ENCODE measurements around the gene SLC39A6. TPM values are rescaled to one million over a fixed set of nuclear protein-coding genes. Genes with fewer than 3 reads are reported as not detected.
A peak's percentile ranks its signal among the peaks of the same experiment; 100 is the strongest.

SLC39A6 gene
- total RNA-seq, 1 experiment from 2014 or later, result 33.9 TPM

- H3K4me1 Mint-ChIP-seq, result no peaks in the 10 kb centered on the region
- H3K9me3 Mint-ChIP-seq, result peaks cover 0 to 4% of the 10 kb centered on the region in 2 experiments; a peak in 1 of 5 replicates
- no peak overlapping the region for H3K18ac ChIP-seq (ENCODE audit: insufficient read length, low read depth, low read length)
- no peak overlapping the region for H4K91ac ChIP-seq (ENCODE audit: insufficient read length, low read depth, low read length)
- H2BK120ac ChIP-seq (ENCODE audit: low read depth, low read length, poor library complexity, severe bottlenecking), result no peak overlapping the region
- H2BK15ac ChIP-seq (ENCODE audit: low read depth, low read length), result no peak overlapping the region
- no peak overlapping the region for H2AFZ ChIP-seq (ENCODE audit: low read length)
- H3T11ph ChIP-seq (ENCODE audit: low read length), result no peak overlapping the region
- H3K79me1 ChIP-seq (ENCODE audit: insufficient read depth, low read depth, low read length, poor library complexity, severe bottlenecking), result no peaks in the 10 kb centered on the region
- no peaks in the 10 kb centered on the region for H3K79me2 ChIP-seq (ENCODE audit: insufficient read depth, low read length)
- no peaks in the 10 kb centered on the region for H3K27me3 ChIP-seq (ENCODE audit: insufficient read depth, low read length)
- H3K36me3 Mint-ChIP-seq (ENCODE audit: insufficient read depth in 1 of 3, low read depth in 3 of 3), result no peaks in the 10 kb centered on the region; a peak in 1 of 7 replicates
- H2BK20ac ChIP-seq (ENCODE audit: low read depth, low read length, poor library complexity, severe bottlenecking), result no peak overlapping the region
- H4K8ac ChIP-seq (replicated peaks; ENCODE audit: insufficient read length, low read depth, low read length), result no peak overlapping the region
- H3K56ac ChIP-seq (ENCODE audit: insufficient read length, low read depth, low read length), result no peak overlapping the region
- H3K23ac ChIP-seq (ENCODE audit: insufficient read length, low read depth, low read length), result no peak overlapping the region
- H3K4me2 ChIP-seq (ENCODE audit: insufficient read depth, insufficient read length, low read length), result no peak overlapping the region
- no peak overlapping the region for H2BK12ac ChIP-seq (ENCODE audit: insufficient read length, low read depth, low read length)
- no peak overlapping the region for H3K27ac ChIP-seq (ENCODE audit: insufficient read length, low read depth, low read length)
- no peaks in the 10 kb centered on the region for H4K20me1 ChIP-seq (ENCODE audit: control insufficient read depth, insufficient read depth, insufficient read length)
- no peak overlapping the region for H3K27ac Mint-ChIP-seq
- no peaks in the 10 kb centered on the region for H3K4me1 ChIP-seq (ENCODE audit: insufficient read depth, low read length)
- no peak overlapping the region for H3K4ac ChIP-seq (ENCODE audit: low read depth, low read length)
- no peak overlapping the region for H4K5ac ChIP-seq (ENCODE audit: insufficient read length, low read depth, low read length)
- no peak overlapping the region for H2BK5ac ChIP-seq (ENCODE audit: insufficient read length, low read length)
- H3K23me2 ChIP-seq (ENCODE audit: insufficient read length, low read depth, low read length, poor library complexity, severe bottlenecking), result no peaks in the 10 kb centered on the region
- no peaks in the 10 kb centered on the region for H3K9me3 ChIP-seq (ENCODE audit: control insufficient read depth, low read depth, low read length)
- peak; percentile 77 for TF ChIP-seq CTCF (conservative IDR thresholded peaks at IDR 0.05)
- no peak overlapping the region for H3K14ac ChIP-seq (ENCODE audit: insufficient read depth, low read length)
- no peak overlapping the region for H2AK5ac ChIP-seq (ENCODE audit: insufficient read length, low read length)
- no peak overlapping the region for H3K9ac ChIP-seq (ENCODE audit: extremely low read depth, insufficient read length, low read length)
- H3K27me3 Mint-ChIP-seq (ENCODE audit: low read depth), result no peaks in the 10 kb centered on the region
- H3K4me3 Mint-ChIP-seq, result no peak overlapping the region
- DNase-seq, result no peak
- no CpG with 5 or more reads among the region's 1 CpG for WGBS (ENCODE audit: extremely low coverage, insufficient read length, low lambda C conversion rate)
Measured at GRCh38 chr18:36095936-36096519, 33.1 kb downstream of the SLC39A6 start.

Data from H9 (cell line).